HG03558 (cell line): ENCODE results near the gene CDKAL1.
"Not testable (repeated sequence)": the region's sequence is repeated elsewhere in the genome, so short reads cannot be mapped to it uniquely, and the experiment has no call there.

Experiments
- ATAC-seq: cut with Tn5 transposase; IDR thresholded peaks from one replicate; pipeline ENCODE4 v1.9.1; 2021; ENCODE audit warnings: moderate number of reproducible peaks; ENCODE audit not compliant: unreplicated experiment; ENCODE audit errors: extremely low read depth

The CDKAL1 gene

DNA sequence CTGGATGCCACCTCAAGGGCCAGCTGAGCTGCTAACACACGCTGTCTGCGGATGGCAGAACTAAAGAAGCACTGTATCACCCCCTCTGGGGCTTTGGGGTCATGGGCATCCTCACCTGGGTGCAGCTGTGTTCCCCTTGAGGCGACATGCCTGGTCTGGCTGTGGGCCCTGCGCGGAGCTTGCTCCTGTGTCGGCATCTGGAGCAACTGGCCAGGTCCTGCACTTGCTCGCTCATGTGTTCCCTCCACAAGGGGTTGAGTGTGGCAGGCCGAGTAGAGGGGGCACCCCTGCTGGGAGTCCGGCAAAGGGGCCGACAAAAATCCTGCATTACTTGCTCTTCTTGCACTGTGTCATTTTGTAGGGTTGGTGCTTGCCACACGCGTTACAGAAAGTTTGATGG, 189.0 kb downstream of the CDKAL1 start:
- no peak for ATAC-seq

DNA sequence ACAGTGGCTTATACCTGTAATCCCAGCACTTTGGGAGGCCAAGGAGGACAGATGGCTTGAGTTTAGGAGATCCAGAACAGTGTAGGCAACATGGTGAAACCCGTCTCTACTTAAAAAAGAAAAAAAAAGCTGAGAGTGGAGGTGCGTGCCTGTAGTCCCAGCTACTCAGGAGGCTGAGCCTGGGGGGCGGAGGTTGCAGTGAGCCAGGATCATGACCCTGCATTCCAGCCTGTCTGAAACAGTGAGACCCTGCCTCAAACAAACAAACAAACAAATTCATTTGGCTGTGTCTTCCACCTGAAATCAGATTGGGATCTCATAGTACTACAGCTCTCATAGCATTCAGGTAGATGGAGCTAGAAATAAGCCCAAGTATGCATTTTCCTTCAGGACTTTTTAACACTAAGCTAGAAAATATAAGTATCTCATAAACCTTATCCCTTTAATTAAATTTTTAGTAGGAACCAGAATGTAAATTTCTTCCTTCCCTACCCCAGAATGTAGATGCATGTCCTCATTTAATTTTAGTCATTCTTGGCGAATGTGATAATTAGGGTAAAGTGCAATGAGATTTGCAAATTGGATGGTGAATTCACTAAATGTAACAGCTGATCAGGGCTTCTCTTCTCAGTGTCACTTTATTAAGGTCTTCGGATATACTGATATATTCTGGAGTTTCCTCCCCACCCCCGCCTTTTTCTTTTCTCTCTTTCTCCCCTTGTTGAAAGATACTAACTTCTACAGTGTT, 190.4 kb downstream of the CDKAL1 start:
- ATAC-seq, result no peak

DNA sequence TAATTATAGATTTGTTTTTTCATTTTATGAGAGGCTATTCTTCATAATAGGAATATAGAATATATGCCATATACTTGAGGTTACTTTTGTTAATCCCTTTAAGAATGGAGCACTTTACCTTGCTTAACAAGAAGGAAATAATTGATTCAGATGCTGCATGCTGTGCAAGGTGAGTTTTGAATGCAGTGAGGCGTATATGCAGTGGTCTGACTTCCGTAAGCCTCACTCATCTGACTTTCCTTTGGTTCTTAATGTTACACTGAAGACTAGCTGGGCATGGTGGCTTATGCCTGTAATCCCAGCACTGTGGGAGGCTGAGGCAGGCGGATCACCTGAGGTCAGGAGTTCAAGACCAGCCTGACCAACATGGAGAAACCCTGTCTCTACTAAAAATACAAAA, 191.0 kb downstream of the CDKAL1 start:
- ATAC-seq, result not testable (repeated sequence)

DNA sequence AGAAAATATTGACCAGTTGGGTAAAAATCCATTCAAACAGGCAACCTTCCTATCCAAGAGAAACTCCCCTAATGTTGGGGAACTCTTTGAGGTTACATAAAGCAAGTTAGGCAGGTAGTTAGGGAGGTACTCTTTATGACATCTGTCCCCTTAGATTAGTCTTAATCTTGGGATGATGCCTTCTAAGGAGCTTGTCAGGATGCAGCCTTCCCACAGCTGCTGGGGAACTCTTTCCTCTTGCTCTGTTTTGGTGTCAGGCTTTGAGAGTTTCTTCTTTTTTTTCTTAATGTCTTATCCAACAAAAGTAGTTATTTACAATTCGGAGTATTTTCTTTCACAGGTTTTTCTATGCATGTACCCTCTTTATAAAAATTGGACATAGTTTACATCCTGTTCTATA, 194.8 kb downstream of the CDKAL1 start:
- ATAC-seq, result no peak

DNA sequence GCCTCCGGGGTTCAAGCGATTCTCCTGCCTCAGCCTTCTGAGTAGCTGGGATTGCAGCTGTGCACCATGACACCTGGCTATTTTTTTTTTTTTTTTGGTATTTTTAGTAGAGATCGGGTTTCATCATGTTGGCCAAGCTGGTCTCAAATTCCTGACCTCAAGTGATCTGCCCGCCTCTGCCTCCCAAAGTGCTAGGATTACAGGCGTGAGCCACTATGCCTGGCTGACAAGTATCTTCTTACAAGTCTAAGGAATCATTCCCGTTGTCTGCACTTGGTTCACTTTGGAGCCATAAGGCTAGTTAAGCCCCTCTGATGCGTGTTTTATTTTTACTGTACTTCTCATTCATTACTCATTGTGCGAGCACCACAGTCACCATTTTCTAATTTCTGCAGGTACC, 198.1 kb downstream of the CDKAL1 start:
- ATAC-seq, result not testable (repeated sequence)

DNA sequence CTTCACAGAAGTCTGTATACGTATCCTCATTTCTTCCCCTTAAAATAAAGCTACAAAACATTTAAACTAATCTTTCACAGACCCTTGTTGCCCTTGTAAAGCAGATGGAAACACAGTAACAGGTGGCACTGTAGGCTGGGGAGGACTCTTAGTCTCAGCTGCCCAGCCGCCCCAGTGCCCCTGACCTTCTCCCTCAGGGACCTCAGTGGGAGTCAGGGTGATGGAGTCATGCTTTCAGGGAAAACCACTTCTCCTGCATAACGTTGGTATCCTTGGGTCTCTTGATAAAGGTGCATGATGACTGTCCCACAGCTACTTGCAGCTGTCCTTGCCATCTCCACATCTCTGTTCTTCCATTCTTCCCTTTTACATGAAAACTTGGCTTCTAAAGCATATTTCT, 198.6 kb downstream of the CDKAL1 start:
- no peak for ATAC-seq

DNA sequence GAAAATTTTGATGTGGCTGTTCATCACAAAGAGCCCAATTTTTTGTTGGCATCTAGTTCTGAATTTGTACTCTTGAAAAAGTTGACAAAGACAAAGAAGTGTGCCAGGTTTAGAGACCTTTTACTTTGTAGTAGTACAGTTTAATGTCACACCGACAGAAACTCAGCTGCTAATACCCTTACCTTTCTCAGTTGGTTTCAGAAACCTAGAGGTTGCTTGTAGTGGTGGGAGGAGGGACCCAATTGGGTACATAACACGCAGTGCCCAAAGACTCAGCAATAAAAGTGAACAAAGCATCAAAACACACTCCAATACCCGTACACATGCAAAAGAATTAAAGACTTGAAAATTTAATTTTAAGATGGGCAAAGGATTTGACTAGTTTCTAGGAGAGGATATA, 203.7 kb downstream of the CDKAL1 start:
- no peak for ATAC-seq

DNA sequence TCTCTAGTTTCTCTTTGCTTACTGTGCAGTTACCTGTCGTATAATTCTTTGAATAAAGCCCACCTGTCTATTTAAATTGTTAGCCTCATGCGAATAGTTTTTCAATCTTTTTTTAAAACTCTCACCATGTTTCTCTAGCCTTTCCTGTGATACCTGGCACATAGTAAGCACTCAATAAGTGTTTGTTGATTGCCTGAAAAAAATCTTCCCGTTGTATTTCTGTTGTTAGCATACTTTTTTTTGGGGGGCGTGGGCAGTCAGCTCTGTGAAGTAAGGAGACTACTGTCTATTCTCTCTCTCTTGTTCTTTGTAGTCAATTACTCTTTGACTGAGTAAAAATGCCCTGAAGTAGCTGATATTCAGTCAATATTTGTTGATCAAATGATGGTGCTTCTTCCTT, 205.8 kb downstream of the CDKAL1 start:
- no peak for ATAC-seq

DNA sequence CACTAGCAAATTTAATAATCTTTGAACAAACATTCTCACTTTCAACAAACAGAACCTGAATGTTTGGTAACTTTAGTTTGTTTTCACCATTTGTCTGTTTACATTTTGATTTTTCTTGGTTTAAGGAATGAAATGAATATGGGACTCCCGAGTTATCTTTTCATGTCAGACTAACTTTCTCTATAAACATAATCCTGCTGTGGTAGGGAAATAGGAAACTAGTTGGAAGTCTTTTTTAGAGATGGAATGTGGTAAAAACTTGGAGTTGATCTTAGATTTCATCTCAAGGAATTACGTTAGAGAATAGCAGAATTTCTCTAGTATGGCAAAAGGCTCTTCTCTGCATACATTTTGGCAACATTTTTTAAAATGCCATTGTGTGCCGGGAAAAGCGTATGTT, 206.5 kb downstream of the CDKAL1 start:
- no peak for ATAC-seq

DNA sequence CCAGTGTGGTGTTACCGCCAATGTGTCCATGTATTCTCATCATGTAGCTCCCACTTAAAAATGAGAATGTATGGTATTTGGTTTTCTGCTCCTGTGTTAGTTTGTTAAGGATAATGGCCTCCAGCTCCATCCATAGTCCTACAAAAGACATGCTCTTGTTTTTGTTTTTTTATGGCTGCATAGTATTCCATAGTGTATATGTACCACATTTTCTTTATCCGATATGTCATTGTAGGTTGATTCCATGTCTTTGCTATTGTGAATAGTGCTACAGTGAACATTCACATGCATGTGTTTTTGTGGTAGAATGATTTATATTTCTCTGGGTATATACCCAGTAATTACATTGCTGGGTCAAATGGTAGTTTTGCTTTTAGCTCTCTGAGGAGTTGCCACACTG, 207.2 kb downstream of the CDKAL1 start:
- no peak for ATAC-seq

DNA sequence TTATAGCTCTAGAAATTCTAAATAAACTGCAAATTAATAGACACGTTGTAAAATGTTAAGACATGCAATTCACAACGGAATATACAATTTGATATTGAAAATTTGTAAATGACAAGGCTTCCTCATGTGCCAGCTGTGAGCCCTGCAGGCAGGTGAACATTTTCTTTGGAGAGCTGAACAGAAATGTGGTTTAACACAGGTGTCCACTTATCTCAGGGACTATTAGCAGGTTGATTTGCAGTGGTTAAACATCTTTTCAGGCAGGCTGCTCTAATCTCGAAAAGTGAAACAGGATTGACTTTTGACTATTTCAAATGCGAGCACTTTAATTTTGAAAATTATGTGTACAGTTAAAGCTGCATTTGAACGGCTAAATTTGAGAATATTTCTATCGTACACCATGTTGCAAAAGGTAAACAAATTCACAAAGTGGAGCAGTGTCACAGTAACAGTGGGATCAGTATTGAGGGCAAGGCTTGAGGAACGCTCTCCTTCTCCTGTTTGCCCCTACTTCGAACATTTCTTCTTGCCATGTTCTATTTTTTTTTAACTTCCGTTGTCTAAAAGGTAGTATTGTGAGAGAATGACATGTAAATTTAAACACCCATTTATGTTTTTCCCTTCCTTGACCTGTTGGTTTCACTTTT, 210.8 kb downstream of the CDKAL1 start:
- ATAC-seq, result no peak

DNA sequence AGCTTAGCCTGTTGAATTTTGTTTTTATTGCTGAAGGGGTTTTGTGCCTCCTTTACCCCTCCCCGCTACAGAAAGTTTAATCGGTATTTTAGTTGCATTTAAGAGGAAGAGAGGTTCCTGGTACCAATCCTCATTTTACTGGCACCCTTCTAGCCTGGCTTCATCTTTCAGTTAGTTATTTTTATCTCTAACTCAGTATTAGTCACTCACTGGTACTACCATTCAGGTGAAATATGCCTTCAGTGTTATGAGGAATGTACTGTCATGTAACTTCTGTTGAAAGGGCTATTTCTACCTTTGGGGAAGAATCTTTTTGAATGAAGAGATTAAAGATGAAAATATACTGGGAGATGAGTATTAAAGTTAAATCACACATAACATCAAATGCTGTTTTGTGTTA, 211.8 kb downstream of the CDKAL1 start:
- no peak for ATAC-seq

DNA sequence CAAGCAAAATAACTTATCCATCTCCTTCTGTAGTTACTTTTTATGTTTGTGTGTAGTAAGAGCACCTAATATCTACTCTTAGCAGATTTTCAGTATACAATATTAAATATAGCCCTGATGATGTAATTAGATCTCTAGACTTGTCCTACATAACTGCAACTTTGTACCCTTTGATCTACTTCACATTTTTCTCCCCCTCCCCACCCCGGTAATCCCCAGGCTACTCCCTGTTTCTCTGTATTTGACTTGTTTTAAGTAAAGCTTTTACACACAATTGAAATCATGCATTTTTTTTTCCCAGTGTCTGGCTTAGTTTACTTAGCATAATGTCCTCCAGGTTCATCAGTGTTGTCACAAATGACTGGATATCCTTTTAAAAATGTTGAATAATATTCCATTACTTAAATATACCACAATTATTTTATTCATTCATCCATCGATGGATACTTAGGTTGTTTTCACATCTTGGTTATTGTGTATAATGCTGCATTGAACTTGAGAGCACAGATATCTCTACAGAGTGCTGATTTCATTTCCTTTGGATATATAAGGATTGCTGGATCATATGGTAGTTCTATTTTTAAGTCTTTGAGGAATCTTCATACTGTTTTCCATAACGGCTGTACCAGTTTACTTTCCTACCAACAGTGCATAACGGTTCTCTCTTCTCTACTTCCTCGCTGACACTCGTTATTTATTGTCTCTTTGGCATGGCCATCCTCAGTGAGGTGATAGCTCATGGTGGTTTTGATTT, 212.7 kb downstream of the CDKAL1 start:
- ATAC-seq, result no peak

DNA sequence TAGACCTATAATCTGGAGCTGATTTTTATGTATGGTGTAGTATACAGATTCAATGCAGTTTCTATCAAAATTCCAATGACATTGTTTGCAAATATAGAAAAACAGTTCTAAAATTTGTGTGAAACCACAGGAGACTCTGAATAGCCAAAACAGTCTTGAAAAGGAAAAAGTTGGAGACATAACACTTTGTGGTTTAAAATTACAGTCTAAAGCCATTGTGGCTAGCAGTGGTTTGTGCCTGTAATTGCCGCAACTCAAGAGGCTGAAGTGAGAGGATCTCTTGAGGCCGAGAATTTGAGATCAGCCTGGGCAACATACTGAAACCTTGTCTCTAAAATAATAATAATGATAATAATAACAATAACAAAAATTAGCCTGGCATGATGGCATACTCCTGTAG, 213.7 kb downstream of the CDKAL1 start:
- ATAC-seq, result no peak

DNA sequence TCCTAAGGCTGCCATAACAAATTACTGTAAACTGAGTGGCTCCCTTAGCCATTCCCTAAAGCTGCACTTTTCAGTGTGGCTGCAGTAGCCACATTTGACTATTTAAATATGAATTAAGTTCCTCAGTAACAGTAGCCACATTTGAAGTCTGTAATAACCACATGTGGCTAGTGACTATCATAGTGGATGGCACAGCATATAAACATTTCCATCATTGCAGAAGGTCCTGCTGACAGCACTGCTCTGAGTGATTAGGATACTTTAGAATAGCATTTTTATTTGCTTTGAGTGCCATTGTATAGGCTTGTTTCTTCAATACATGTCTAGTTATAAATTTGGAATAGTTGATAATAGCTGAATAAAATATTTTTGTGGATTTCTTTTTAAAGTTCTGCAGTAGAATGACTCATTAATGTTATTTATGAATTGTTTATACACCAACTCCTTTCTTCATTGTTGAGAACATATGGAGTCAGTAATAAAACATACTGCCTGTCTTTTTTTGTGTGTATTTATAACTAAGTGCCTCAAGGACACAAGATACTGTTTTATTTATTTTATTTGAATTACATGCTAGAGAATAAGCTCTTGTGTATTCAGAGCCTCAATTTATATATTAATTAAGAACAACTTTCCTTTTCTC, 217.2 kb downstream of the CDKAL1 start:
- no peak for ATAC-seq

DNA sequence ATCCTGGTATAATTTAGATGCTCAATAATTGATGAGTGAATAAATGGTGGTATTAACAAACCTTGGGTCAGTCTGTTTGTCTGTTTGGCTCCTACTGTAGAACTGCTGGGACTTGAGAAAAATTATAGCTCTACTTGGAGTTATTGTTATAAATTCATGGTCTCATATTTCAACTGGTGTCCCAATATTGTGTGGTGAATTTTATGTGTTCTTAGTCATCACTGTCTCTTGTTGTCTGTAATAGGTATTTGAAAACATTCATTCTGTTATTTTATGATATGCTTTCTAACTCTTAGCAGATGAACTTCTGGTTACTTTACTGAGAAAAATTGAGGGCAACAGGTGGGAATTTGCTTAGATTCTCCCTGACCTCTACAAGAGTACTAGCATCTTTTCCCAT, 221.4 kb downstream of the CDKAL1 start:
- no peak for ATAC-seq

DNA sequence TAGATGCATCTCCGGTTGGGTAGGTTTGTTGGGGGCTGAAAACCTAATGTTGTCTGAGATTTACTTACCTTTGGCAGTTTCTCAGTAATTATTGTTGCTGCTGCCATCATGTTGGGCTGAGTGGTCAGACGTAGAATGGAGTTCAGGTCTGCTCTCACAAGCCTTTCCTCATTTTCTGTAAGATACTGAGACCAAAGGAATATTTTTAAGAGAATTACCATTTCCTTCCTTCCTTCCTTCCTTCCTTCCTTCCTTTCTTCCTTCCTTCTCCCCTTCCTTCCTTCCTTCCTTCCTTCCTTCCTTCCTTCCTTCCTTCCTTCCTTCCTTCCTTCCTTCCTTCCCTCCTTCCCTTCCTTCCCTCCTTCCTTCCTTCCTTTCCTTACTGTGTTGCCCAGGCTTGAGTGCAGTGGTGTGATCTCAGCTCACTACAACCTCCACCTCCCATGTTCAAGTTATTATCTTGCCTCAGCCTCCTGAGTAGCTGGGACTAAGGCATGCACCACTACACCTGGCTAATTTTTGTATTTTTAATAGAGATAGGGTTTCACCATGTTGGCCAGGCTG, 222.4 kb downstream of the CDKAL1 start:
- not testable (repeated sequence) for ATAC-seq

DNA sequence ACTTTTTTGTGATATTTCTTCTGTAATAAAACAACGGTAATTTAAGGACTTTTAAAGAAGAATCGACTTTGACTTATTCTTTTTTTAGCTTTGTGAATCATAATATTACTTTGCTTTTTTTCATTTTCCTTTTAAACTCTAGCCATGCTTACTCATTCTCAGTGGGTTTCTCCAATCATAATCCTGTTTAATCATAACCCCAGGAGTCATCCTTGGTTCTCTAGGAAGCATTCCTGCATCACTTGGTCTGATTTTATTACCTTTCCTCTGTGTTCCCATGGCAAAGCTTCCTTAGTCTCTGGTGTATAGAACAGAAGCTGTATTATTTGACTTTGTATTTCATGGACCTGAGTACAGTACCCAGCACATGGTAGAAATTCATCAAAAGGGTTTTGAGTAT, 223.5 kb downstream of the CDKAL1 start:
- no peak for ATAC-seq

DNA sequence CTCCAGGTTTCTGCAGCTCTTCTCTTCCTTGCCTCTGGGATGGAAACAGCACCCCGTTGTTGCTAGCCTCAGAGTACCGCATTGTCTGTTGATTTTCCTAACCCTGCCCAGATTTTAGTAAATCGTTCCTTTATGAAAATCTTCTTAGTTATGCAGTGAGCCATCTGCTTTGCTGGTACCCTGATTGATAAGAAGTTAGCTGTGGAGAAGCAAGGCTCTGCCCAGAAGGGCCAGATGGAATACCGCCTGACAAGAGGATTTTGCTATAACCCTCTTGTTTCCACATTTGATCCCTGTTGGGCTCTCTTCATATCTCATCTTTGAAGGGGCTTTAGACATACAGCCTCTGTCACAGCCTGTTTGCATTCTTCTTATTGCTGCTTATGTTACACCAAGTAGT, 229.0 kb downstream of the CDKAL1 start:
- ATAC-seq, result no peak

DNA sequence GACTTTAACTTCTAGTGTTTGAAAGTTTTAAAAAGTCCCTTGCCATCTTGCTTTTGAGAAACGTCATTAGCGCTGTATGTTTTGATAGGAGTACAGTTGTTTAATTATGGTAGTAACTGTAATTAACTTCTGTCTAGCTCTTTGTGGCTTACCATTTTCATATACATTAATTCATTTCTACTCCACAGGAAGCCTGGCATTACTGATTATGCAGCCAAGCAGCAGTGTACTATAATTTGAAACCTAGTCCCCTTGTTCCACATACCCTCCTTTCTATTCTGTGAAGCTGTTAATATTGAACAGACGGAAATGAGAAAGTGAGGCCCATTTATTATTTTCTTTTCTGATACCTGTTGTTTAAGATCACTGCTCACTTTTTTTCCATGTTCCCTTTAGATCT, 235.4 kb downstream of the CDKAL1 start:
- ATAC-seq, result no peak

DNA sequence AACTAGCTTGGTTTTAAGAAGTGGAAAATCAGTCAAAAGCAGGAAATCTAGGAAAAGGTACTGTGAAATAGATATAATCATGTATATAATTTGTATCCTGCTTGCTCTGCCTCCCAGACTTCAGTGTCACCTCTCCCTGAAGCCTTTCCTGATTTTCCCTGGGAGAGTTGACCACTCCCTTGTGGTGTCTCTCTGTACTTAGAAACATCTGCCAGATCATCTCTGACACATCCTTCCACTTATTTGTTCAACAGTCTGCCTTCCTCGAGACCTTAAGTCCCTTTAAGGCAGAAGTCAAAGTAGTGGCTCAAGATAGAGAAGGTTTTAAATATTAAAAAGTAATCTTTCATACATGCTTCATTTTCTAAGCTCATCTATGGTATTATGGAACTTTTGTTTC, 236.5 kb downstream of the CDKAL1 start:
- ATAC-seq, result no peak
